IMR-90 (cell line): Measurements from ENCODE around the gene SIGLECL1. TPM values are rescaled to one million over a fixed set of nuclear protein-coding genes. Genes with fewer than 3 reads are reported as not detected.

Experiments
- ATAC-seq: fragments of 200-7000 bp; cut with Tn5 transposase; 2 replicates; pipeline ENCODE4 v1.9.1; 2020; ENCODE audit warnings: low read depth, mild to moderate bottlenecking, moderate library complexity
- BruUV-seq: library from RNA; stranded (reverse); fragments of 400-500 nt; replicated peaks from 2 replicates; lab custom pipeline; 2021; lab: Mats Ljungman, UMichigan
- CTCF ChIA-PET: fragments of 300-600 bp; formaldehyde crosslinking; extraction: SDS; loops from one replicate; lab custom pipeline; 2021; ENCODE audit warnings: antibody characterized with exemption; lab: Yijun Ruan, JAX
- POLR2A ChIA-PET: fragments of 300-600 bp; sonication (Branson Sonifier 250); formaldehyde crosslinking; loops from one replicate; lab custom pipeline; 2022; ENCODE audit warnings: antibody characterized with exemption; ENCODE audit not compliant: unreplicated experiment; lab: Charles Lee
- DNase-seq: peaks from one replicate; pipeline ENCODE4 v3.0.0; 2013
- H2AFZ ChIP-seq: replicated peaks from 2 replicates; pipeline ENCODE3; 2013; ENCODE audit warnings: low read length, mild to moderate bottlenecking; ENCODE audit not compliant: poor library complexity
- H2AK5ac ChIP-seq: 2 replicates; pipeline ENCODE4 v1.6.1; 2013; ENCODE audit warnings: low read depth, low read length, inconsistent platforms
- H2AK9ac ChIP-seq: replicated peaks from 2 replicates; pipeline ENCODE3; 2013; ENCODE audit warnings: mild to moderate bottlenecking, low read depth, low read length, moderate library complexity; ENCODE audit not compliant: poor library complexity
- H2BK120ac ChIP-seq: 2 replicates; pipeline ENCODE4 v1.6.1; 2013; ENCODE audit warnings: low read depth, low read length, inconsistent platforms
- H2BK15ac ChIP-seq: 3 replicates; pipeline ENCODE4 v1.6.1; 2013; ENCODE audit warnings: low read depth, low read length, inconsistent platforms
- H2BK20ac ChIP-seq: 2 replicates; pipeline ENCODE4 v1.6.1; 2013; ENCODE audit warnings: low read depth, mild to moderate bottlenecking, inconsistent platforms, low read length, moderate library complexity
- H2BK5ac ChIP-seq: 2 replicates; pipeline ENCODE4 v1.6.1; 2013; ENCODE audit warnings: mild to moderate bottlenecking, low read depth, low read length, inconsistent platforms; ENCODE audit not compliant: poor library complexity, severe bottlenecking
- H3K14ac ChIP-seq: replicated peaks from 2 replicates; pipeline ENCODE4 v1.6.1; 2013; ENCODE audit warnings: low read depth, low read length, inconsistent platforms
- H3K18ac ChIP-seq: 2 replicates; pipeline ENCODE4 v1.6.1; 2013; ENCODE audit warnings: low read depth, low read length, control low read depth
- H3K23ac ChIP-seq: 2 replicates; pipeline ENCODE4 v1.6.1; 2013; ENCODE audit warnings: low read depth, low read length, inconsistent platforms
- H3K27ac ChIP-seq: 2 replicates; pipeline ENCODE4 v1.5.1; 2013; ENCODE audit warnings: mild to moderate bottlenecking, control low read depth, low read length; ENCODE audit not compliant: insufficient read depth
- H3K27me3 ChIP-seq: 2 replicates; pipeline ENCODE4 v1.6.1; 2013; ENCODE audit warnings: low read length; ENCODE audit not compliant: control insufficient read depth, insufficient read depth
- H3K36me3 ChIP-seq: 2 replicates; pipeline ENCODE4 v1.6.1; 2013; ENCODE audit warnings: low read length, mixed read lengths; ENCODE audit not compliant: control insufficient read depth, insufficient read depth
- H3K4ac ChIP-seq: 2 replicates; pipeline ENCODE4 v1.6.1; 2013; ENCODE audit warnings: low read depth, low read length, inconsistent platforms
- H3K4me1 ChIP-seq: 2 replicates; pipeline ENCODE4 v1.6.1; 2013; ENCODE audit warnings: low read length, mixed read lengths; ENCODE audit not compliant: control insufficient read depth, insufficient read depth
- H3K4me2 ChIP-seq: 2 replicates; pipeline ENCODE4 v1.6.1; 2013; ENCODE audit warnings: low read depth, mild to moderate bottlenecking, control low read depth, low read length, moderate library complexity
- H3K4me3 ChIP-seq: 2 replicates; pipeline ENCODE4 v1.5.1; 2013; ENCODE audit warnings: low read depth, mild to moderate bottlenecking, control low read depth, low read length, moderate library complexity; ENCODE audit not compliant: insufficient read depth
- H3K56ac ChIP-seq: 2 replicates; pipeline ENCODE4 v1.6.1; 2013; ENCODE audit warnings: low read length, inconsistent platforms; ENCODE audit not compliant: insufficient read depth; ENCODE audit errors: extremely low read depth
- H3K79me1 ChIP-seq, 2 experiments: 2 replicates each; pipeline ENCODE4 v1.6.1; 2013; ENCODE audit warnings: low read length in 2 of 2, inconsistent platforms in 1 of 2, low read depth in 1 of 2
- H3K9ac ChIP-seq: 2 replicates; pipeline ENCODE4 v1.6.1; 2013; ENCODE audit warnings: low read depth, low read length, control low read depth
- H3K9me1 ChIP-seq: 2 replicates; pipeline ENCODE4 v1.6.1; 2013; ENCODE audit warnings: low read length, inconsistent platforms; ENCODE audit not compliant: insufficient read depth
- H3K9me3 ChIP-seq: 2 replicates; pipeline ENCODE4 v1.6.1; 2013; ENCODE audit warnings: low read length; ENCODE audit not compliant: control insufficient read depth, insufficient read depth
- H4K20me1 ChIP-seq: 2 replicates; pipeline ENCODE4 v1.6.1; 2013; ENCODE audit warnings: low read length, inconsistent platforms; ENCODE audit not compliant: insufficient read depth
- H4K5ac ChIP-seq: 2 replicates; pipeline ENCODE4 v1.6.1; 2013; ENCODE audit warnings: mild to moderate bottlenecking, low read depth, low read length, control low read depth
- H4K8ac ChIP-seq, 2 experiments: 2 replicates each; pipeline ENCODE4 v1.6.1; 2013; ENCODE audit warnings: low read depth in 2 of 2, low read length in 2 of 2, control low read depth in 1 of 2, inconsistent platforms in 1 of 2
- H4K91ac ChIP-seq: 2 replicates; pipeline ENCODE4 v1.6.1; 2013; ENCODE audit warnings: low read depth, low read length, inconsistent platforms; ENCODE audit not compliant: insufficient read depth
- BHLHE40 ChIP-seq: fragments of 150-350 bp; IDR thresholded peaks from 2 replicates; pipeline ENCODE4 v1.6.1; 2016; ENCODE audit warnings: mild to moderate bottlenecking, low read depth, low read length
- CEBPB ChIP-seq: IDR thresholded peaks from 2 replicates; pipeline ENCODE4 v1.6.1; 2012; ENCODE audit warnings: low read depth, low read length, improper control_type of control experiment
- CHD1 ChIP-seq: IDR thresholded peaks from 2 replicates; pipeline ENCODE4 v1.6.1; 2012; ENCODE audit warnings: low read depth, low read length, improper control_type of control experiment
- CTCF ChIP-seq: conservative IDR thresholded peaks from 2 replicates; pipeline ENCODE4 v1.5.1; 2012; ENCODE audit warnings: mild to moderate bottlenecking, low read depth, low read length, improper control_type of control experiment
- ELK1 ChIP-seq: fragments of 150-350 bp; IDR thresholded peaks from 2 replicates; pipeline ENCODE4 v1.6.1; 2016; ENCODE audit warnings: low read depth, mild to moderate bottlenecking, low read length, moderate library complexity, borderline replicate concordance
- FOS ChIP-seq: fragments of 150-350 bp; IDR thresholded peaks from 2 replicates; pipeline ENCODE4 v1.6.1; 2016; ENCODE audit warnings: low read depth, low read length
- MAFK ChIP-seq: IDR thresholded peaks from 2 replicates; pipeline ENCODE4 v1.6.1; 2012; ENCODE audit warnings: low read depth, low read length, improper control_type of control experiment
- MAZ ChIP-seq: IDR thresholded peaks from 2 replicates; pipeline ENCODE4 v1.6.1; 2012; ENCODE audit warnings: low read depth, mild to moderate bottlenecking, low read length, improper control_type of control experiment, moderate library complexity, borderline replicate concordance
- MXI1 ChIP-seq: IDR thresholded peaks from 2 replicates; pipeline ENCODE4 v1.6.1; 2012; ENCODE audit warnings: low read depth, mild to moderate bottlenecking, low read length, moderate library complexity, borderline replicate concordance
- NFE2L2 ChIP-seq: fragments of 150-350 bp; IDR thresholded peaks from 2 replicates; pipeline ENCODE4 v1.6.1; 2016; ENCODE audit warnings: low read depth, mild to moderate bottlenecking, low read length
- POLR2A ChIP-seq: IDR thresholded peaks from 2 replicates; pipeline ENCODE4 v1.6.1; 2012; ENCODE audit warnings: mild to moderate bottlenecking, low read depth, low read length
- RAD21 ChIP-seq: IDR thresholded peaks from 2 replicates; pipeline ENCODE4 v1.6.1; 2012; ENCODE audit warnings: low read length, improper control_type of control experiment
- RCOR1 ChIP-seq: IDR thresholded peaks from 2 replicates; pipeline ENCODE4 v1.6.1; 2012; ENCODE audit warnings: mild to moderate bottlenecking, low read length, improper control_type of control experiment; ENCODE audit not compliant: insufficient replicate concordance
- RFX5 ChIP-seq: IDR thresholded peaks from 2 replicates; pipeline ENCODE4 v1.8.0; 2012; ENCODE audit warnings: low read depth, mild to moderate bottlenecking, low read length, moderate library complexity
- SMC3 ChIP-seq: fragments of 150-350 bp; IDR thresholded peaks from 2 replicates; pipeline ENCODE4 v1.6.1; 2016; ENCODE audit warnings: low read depth, mild to moderate bottlenecking, antibody characterized with exemption, low read length, moderate library complexity
- WGBS, 2 experiments: methylation state at CpG; one replicate each; pipeline versions ENCODE4 v1.1.5 to v1.1.7; 2013; ENCODE audit warnings: missing lambda C conversion rate in 2 of 2; ENCODE audit not compliant: insufficient read length in 1 of 2; ENCODE audit errors: extremely low coverage in 2 of 2; 5-methylcytosine and 5-hydroxymethylcytosine counted together
- dilution Hi-C: fragments of 300-500 bp; cut with HindIII; formaldehyde crosslinking; loops from one replicate; pipeline ENCODE4 v1.14.3; 2018; ENCODE audit warnings: low sequenced_read_pairs; ENCODE audit not compliant: unreplicated experiment
- in situ Hi-C: fragments of 300-500 bp; cut with MboI; formaldehyde crosslinking; loops from 3 replicates; pipeline ENCODE4 v1.14.3; 2019; ENCODE audit warnings: low sequenced_read_pairs, inconsistent platforms, mixed read lengths
- intact Hi-C: fragments of 100-400 bp; cut with micrococcal nuclease; formaldehyde crosslinking; loops from 2 replicates; pipeline ENCODE4 v1.10.0; 2022
- polyA plus RNA-seq, 3 experiments: library from polyadenylated mRNA; depleted of rRNA; stranded (reverse); fragments of >200 nt; gene quantifications; 2 replicates each; pipeline ENCODE4 v1.2.3, GENCODE V29; 2012; ENCODE audit warnings: low replicate concordance in 1 of 3
- total RNA-seq: library from RNA; depleted of rRNA; stranded (reverse); fragments of >200 nt; gene quantifications from 2 replicates; pipeline ENCODE4 v1.2.3, GENCODE V29; 2012
- TF ChIP-seq, protein P1 (sequence below): fragments of 150-350 bp; IDR thresholded peaks from 2 replicates; pipeline ENCODE4 v1.6.1; 2017; ENCODE audit warnings: mild to moderate bottlenecking, antibody characterized with exemption, low read length, low read depth

The SIGLECL1 gene
- total and polyA plus RNA-seq, 2 of the 4 experiments (the other 2 are of a cell fraction), result not detected

GRCh38 chr19:51289635-51290034 is 38.8 kb downstream of the SIGLECL1 start:
- Histone ChIP-seq H2BK120ac (no peak overlapping the region), H3K27me3 (no peaks in the 10 kb centered on the region), H2BK5ac (no peak overlapping the region), H4K8ac (no peak overlapping the region), H4K91ac (no peak overlapping the region), H3K4me2 (no peak overlapping the region), H3K18ac (no peak overlapping the region), H3K14ac (no peak overlapping the region), H3K9me1 (no peaks in the 10 kb centered on the region), H3K9ac (no peak overlapping the region), H2BK20ac (no peak overlapping the region), H3K4ac (no peak overlapping the region), H3K56ac (no peak overlapping the region), H4K20me1 (no peaks in the 10 kb centered on the region), H3K4me1 (no peaks in the 10 kb centered on the region), H3K23ac (no peak overlapping the region), H3K27ac (no peak overlapping the region), H3K9me3 (no peaks in the 10 kb centered on the region; the same call in 1 of the 2 replicates), H3K36me3 (no peaks in the 10 kb centered on the region), H2AK5ac (no peak overlapping the region), H3K79me1 (no peaks in the 10 kb centered on the region), H2AK9ac (no peak overlapping the region), H2AFZ (no peak overlapping the region), H4K5ac (no peak overlapping the region), H2BK15ac (no peak overlapping the region), H3K4me3 (no peak overlapping the region)
- intact Hi-C loops, result no loop called here
- BruUV-seq, result no TSS peak
- CTCF ChIA-PET, result no interaction called here
- POLR2A ChIA-PET, result no interaction called here
- dilution Hi-C loops, result no loop called here
- no CpG with 5 or more reads among the region's 1 CpG for WGBS, 2 experiments
- no peak for TF ChIP-seq BHLHE40
- TF ChIP-seq MXI1, result no peak
- TF ChIP-seq, protein P1, sequence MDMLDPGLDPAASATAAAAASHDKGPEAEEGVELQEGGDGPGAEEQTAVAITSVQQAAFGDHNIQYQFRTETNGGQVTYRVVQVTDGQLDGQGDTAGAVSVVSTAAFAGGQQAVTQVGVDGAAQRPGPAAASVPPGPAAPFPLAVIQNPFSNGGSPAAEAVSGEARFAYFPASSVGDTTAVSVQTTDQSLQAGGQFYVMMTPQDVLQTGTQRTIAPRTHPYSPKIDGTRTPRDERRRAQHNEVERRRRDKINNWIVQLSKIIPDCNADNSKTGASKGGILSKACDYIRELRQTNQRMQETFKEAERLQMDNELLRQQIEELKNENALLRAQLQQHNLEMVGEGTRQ, result no peak
- TF ChIP-seq MAZ, result no peak
- no peak for TF ChIP-seq RCOR1
- TF ChIP-seq NFE2L2, result no peak
- no peak for TF ChIP-seq SMC3
- no peak for TF ChIP-seq RFX5
- no peak for TF ChIP-seq CEBPB
- no peak for TF ChIP-seq CHD1
- TF ChIP-seq POLR2A, result no peak
- no peak for TF ChIP-seq ELK1
- TF ChIP-seq CTCF, result no peak
- TF ChIP-seq FOS, result no peak
- no peak for TF ChIP-seq RAD21
- TF ChIP-seq MAFK, result no peak
- DNase-seq (no peak), ATAC-seq (no peak)
- in situ Hi-C loops, result no loop called here
